Erythroblast (primary cell): ENCODE data around the gene SHISAL1.

Experiments used
- GATA1 ChIP-seq: IDR thresholded peaks from 2 replicates; pipeline ENCODE4 v1.6.1; 2011; ENCODE audit warnings: low read depth, mild to moderate bottlenecking, control low read depth, low read length, moderate library complexity
- POLR2A ChIP-seq: IDR thresholded peaks from 2 replicates; pipeline ENCODE4 v1.6.1; 2011; ENCODE audit warnings: mild to moderate bottlenecking, low read length

DNA sequence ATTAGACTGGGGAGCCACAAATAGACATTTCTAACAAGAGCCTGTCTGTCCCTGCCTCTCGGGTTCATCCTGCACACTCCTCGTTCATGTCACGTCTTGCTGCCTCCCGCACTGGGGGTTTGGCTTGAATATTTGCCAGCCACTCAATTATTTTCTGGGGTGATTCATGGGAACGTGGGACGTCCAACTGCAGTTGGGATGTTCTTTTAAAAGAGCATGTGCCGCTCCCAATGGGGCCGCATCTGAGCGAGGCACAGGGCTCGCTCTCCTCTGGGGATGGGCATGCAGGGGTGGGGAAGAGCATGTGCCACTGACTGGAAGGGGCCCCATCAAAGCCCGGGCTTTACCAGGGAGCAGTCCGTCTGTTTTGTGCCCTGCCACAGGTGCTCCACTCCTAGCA lies 88.6 kb downstream of the SHISAL1 start:
- TF ChIP-seq POLR2A (no peak), GATA1 (no peak)
